ENCODE data around the gene SIN3A. TPM values are rescaled to one million over a fixed set of nuclear protein-coding genes. Genes with fewer than 3 reads are reported as not detected.

The SIN3A gene
- total and polyA plus RNA-seq, 4 donors: 6.8 to 21.9 (median 13.3) TPM

GRCh38 chr15:75380773-75381172 lies 70.7 kb downstream of the SIN3A start:
- DNase-seq (ENCODE audit: low spot score): no peak
- Histone ChIP-seq H3K9me3 (ENCODE audit: control insufficient read depth in 4 of 4, low read length in 3 of 4) (no peaks in the 10 kb centered on the region), H3K27me3 (ENCODE audit: control insufficient read depth in 4 of 4, insufficient read depth in 4 of 4, low read length in 3 of 4) (no peaks in the 10 kb centered on the region), H3K4me3 (ENCODE audit: low read depth in 1 of 3, low read length in 3 of 3) (no peak overlapping the region), H3K9ac (ENCODE audit: low read depth in 1 of 2, low read length in 2 of 2) (no peak overlapping the region), H3K27ac (ENCODE audit: low read depth in 1 of 2, low read length in 2 of 2) (no peak overlapping the region), H3K36me3 (ENCODE audit: control insufficient read depth in 4 of 4, insufficient read depth in 3 of 4, low read depth in 1 of 4, low read length in 3 of 4) (peaks cover 7 to 46% (median 35%) of the 10 kb centered on the region in 4 donors), H3K4me1 (ENCODE audit: control insufficient read depth in 4 of 4, insufficient read depth in 4 of 4, low read length in 3 of 4) (no peaks in the 10 kb centered on the region)
- TF ChIP-seq CTCF (IDR thresholded peaks at IDR 0.05; ENCODE audit: low read depth, low read length, missing input control): no peak
- TF ChIP-seq RAD21 (IDR thresholded peaks at IDR 0.05): no peak
- no peak for TF ChIP-seq REST (IDR thresholded peaks at IDR 0.05)
- no peak for TF ChIP-seq EGR1 (IDR thresholded peaks at IDR 0.05; ENCODE audit: low read depth in 2 of 2)
- no peak for TF ChIP-seq GABPA (IDR thresholded peaks at IDR 0.05 in 1 of 2, conservative IDR thresholded peaks at IDR 0.05 in 1 of 2)
- TF ChIP-seq FOXA2 (IDR thresholded peaks at IDR 0.05): no peak
- 85% methylated on average over 4 of the region's 4 CpGs for WGBS

- 97% methylated on average over 11 of the region's 11 CpGs for WGBS
- Histone ChIP-seq H3K4me3 (ENCODE audit: low read depth in 1 of 3, low read length in 3 of 3) (no peak overlapping the region), H3K4me1 (ENCODE audit: control insufficient read depth in 4 of 4, insufficient read depth in 4 of 4, low read length in 3 of 4) (peaks cover 1 to 22% (median 20%) of the 10 kb centered on the region in 4 donors), H3K9me3 (ENCODE audit: control insufficient read depth in 4 of 4, low read length in 3 of 4) (no peaks in the 10 kb centered on the region), H3K27me3 (ENCODE audit: control insufficient read depth in 4 of 4, insufficient read depth in 4 of 4, low read length in 3 of 4) (no peaks in the 10 kb centered on the region), H3K9ac (ENCODE audit: low read depth in 1 of 2, low read length in 2 of 2) (no peak overlapping the region), H3K27ac (ENCODE audit: low read depth in 1 of 2, low read length in 2 of 2) (no peak overlapping the region), H3K36me3 (ENCODE audit: control insufficient read depth in 4 of 4, insufficient read depth in 3 of 4, low read depth in 1 of 4, low read length in 3 of 4) (peaks cover 9 to 40% (median 30%) of the 10 kb centered on the region in 4 donors)
- no peak for DNase-seq (ENCODE audit: low spot score)
- TF ChIP-seq ZBTB33 (IDR thresholded peaks at IDR 0.05): no peak
- TF ChIP-seq HNF4A (conservative IDR thresholded peaks at IDR 0.05): no peak
- TF ChIP-seq ATF3 (IDR thresholded peaks at IDR 0.05): no peak
- TF ChIP-seq FOXA1 (IDR thresholded peaks at IDR 0.05): no peak
- TF ChIP-seq REST (IDR thresholded peaks at IDR 0.05): no peak
- no peak for TF ChIP-seq EGR1 (IDR thresholded peaks at IDR 0.05; ENCODE audit: low read depth in 2 of 2)
- no peak for TF ChIP-seq MAX (IDR thresholded peaks at IDR 0.05)
- TF ChIP-seq SP1 (IDR thresholded peaks at IDR 0.05): no peak
- no peak for TF ChIP-seq HNF4G (IDR thresholded peaks at IDR 0.05)
- no peak for TF ChIP-seq YY1 (IDR thresholded peaks at IDR 0.05)
Measured at GRCh38 chr15:75371901-75372688, 79.4 kb downstream of the SIN3A start.
